Stimulated activated CD4-positive, alpha-beta T cell treated with anti-CD3 and anti-CD28 coated beads, TNF-alpha, amount 100 ng/mL, for 48 hours (primary cell): ENCODE data around the gene ALS2.
"Not testable (repeated sequence)": the region's sequence is repeated elsewhere in the genome, so short reads cannot be mapped to it uniquely, and the experiment has no call there.

Experiments
- DNase-seq, 3 donors: peaks; one replicate each; pipeline ENCODE4 v3.0.0-alpha.2; 2020; ENCODE audit warnings: low read depth in 3 of 3

Gene ALS2

GRCh38 chr2:201793631-201794030 lies 12.9 kb upstream of the ALS2 start:
- DNase-seq, result no peak

- no peak for DNase-seq
Observed at GRCh38 chr2:201790989-201791388, 10.3 kb upstream of the ALS2 start.

GRCh38 chr2:201790291-201790690 lies 9.6 kb upstream of the ALS2 start:
- DNase-seq, result no peak

GRCh38 chr2:201789395-201789794 lies 8.7 kb upstream of the ALS2 start:
- no peak for DNase-seq

- DNase-seq, result no peak
Observed at GRCh38 chr2:201788371-201788770, 7.6 kb upstream of the ALS2 start.

- no peak for DNase-seq
Observed at GRCh38 chr2:201786471-201786870, 5.7 kb upstream of the ALS2 start.

GRCh38 chr2:201785135-201785534 lies 4.4 kb upstream of the ALS2 start:
- DNase-seq, result no peak

GRCh38 chr2:201784563-201784962 lies 3.8 kb upstream of the ALS2 start:
- DNase-seq, result no peak

- peak in 1 of 3 donors; percentile 3 for DNase-seq
Observed at GRCh38 chr2:201781557-201782051, 871 bp upstream of the ALS2 start.

- DNase-seq, result no peak
Observed at GRCh38 chr2:201779901-201780673, 646 bp downstream of the ALS2 start.

- no peak for DNase-seq
Observed at GRCh38 chr2:201777869-201778268, 2.9 kb downstream of the ALS2 start.

- no peak for DNase-seq
Observed at GRCh38 chr2:201777043-201777442, 3.7 kb downstream of the ALS2 start.

GRCh38 chr2:201775326-201775725 lies 5.4 kb downstream of the ALS2 start:
- no peak for DNase-seq

GRCh38 chr2:201774546-201774945 lies 6.2 kb downstream of the ALS2 start:
- DNase-seq, result no peak

- DNase-seq, result no peak
Observed at GRCh38 chr2:201773990-201774389, 6.7 kb downstream of the ALS2 start.

- no peak for DNase-seq
Observed at GRCh38 chr2:201769666-201770373, 10.9 kb downstream of the ALS2 start.

- no peak for DNase-seq
Observed at GRCh38 chr2:201768918-201769317, 11.8 kb downstream of the ALS2 start.

GRCh38 chr2:201765799-201766198 lies 14.9 kb downstream of the ALS2 start:
- DNase-seq, result no peak

- not testable (repeated sequence) for DNase-seq
Observed at GRCh38 chr2:201764469-201764868, 16.3 kb downstream of the ALS2 start.

- DNase-seq, result no peak
Observed at GRCh38 chr2:201761101-201761500, 19.6 kb downstream of the ALS2 start.

GRCh38 chr2:201759567-201759966 lies 21.2 kb downstream of the ALS2 start:
- DNase-seq, result no peak

GRCh38 chr2:201758873-201759272 lies 21.9 kb downstream of the ALS2 start:
- DNase-seq, result no peak

GRCh38 chr2:201758234-201758633 lies 22.5 kb downstream of the ALS2 start:
- DNase-seq, result no peak
